Activated B cell treated with CpG ODN at 0.5 μM for 24 hours (primary cell): ENCODE results near the gene EXOSC7. TPM values are rescaled to one million over a fixed set of nuclear protein-coding genes. Genes with fewer than 3 reads are reported as not detected.

Source experiments
- ATAC-seq: fragments of 200-7000 bp; cut with Tn5 transposase; one replicate; pipeline ENCODE4 v1.10.0; 2021; ENCODE audit warnings: low read depth, mild to moderate bottlenecking, moderate library complexity
- CTCF ChIA-PET: fragments of 350-600 bp; sonication (Branson Sonifier 250); formaldehyde crosslinking; loops from one replicate; lab custom pipeline; 2021; ENCODE audit warnings: antibody characterized with exemption; lab: Charles Lee
- POLR2A ChIA-PET: fragments of 350-600 bp; sonication (Branson Sonifier 250); formaldehyde crosslinking; loops from one replicate; lab custom pipeline; 2021; ENCODE audit warnings: antibody characterized with exemption; lab: Charles Lee
- DNase-seq: peaks from one replicate; pipeline ENCODE4 v3.0.0; 2022
- H3K27ac Mint-ChIP-seq: one replicate; pipeline ENCODE4 v1.8.0; 2020; ENCODE audit warnings: mixed read lengths
- H3K27me3 Mint-ChIP-seq: one replicate; pipeline ENCODE4 v1.8.0; 2021; ENCODE audit warnings: mixed read lengths
- H3K36me3 Mint-ChIP-seq: one replicate; pipeline ENCODE4 v1.8.0; 2021; ENCODE audit warnings: low read depth, mixed read lengths
- H3K4me1 Mint-ChIP-seq: one replicate; pipeline ENCODE4 v1.8.0; 2021; ENCODE audit warnings: mixed read lengths
- H3K4me3 Mint-ChIP-seq: one replicate; pipeline ENCODE4 v1.8.0; 2020; ENCODE audit warnings: mild to moderate bottlenecking, mixed read lengths
- H3K9me3 Mint-ChIP-seq: one replicate; pipeline ENCODE4 v1.8.0; 2020; ENCODE audit warnings: mixed read lengths
- intact Hi-C: fragments of 100-400 bp; cut with micrococcal nuclease; formaldehyde crosslinking; loops from one replicate; pipeline ENCODE4 v1.15.1; 2024
- total RNA-seq: library from RNA; stranded (reverse); gene quantifications from 2 replicates; pipeline ENCODE4 v1.2.3, GENCODE V29; 2022
- TF ChIP-seq, protein P1 (sequence below): fragments of 200-600 bp; IDR thresholded peaks from one replicate; pipeline ENCODE4 v1.8.0; 2022; ENCODE audit warnings: antibody characterized with exemption, mild to moderate bottlenecking

Gene EXOSC7
- total RNA-seq, 1 donor from 2014 or later: 44.0 TPM

DNA sequence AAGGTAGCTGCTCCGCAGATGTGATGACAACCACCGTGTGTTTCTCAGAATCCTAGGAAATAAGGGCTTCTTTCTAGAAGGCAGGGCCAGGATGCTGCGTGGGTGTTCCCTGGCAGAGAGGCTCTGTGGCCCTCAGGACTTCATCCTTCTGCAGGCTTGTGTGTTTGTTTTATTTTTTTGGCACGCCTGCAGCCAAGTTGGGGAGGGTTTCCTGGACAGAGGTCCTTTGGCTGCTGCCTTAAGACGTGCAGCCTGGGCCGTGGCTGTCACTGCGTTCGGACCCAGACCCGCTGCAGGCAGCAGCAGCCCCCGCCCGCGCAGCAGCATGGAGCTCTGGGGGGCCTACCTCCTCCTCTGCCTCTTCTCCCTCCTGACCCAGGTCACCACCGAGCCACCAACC lies 50.0 kb downstream of the EXOSC7 start, which contains the start of gene CLEC3B:
Gene CLEC3B (plus strand): TSS at position 266 of the 400 bp plus-strand sequence. CDS start 60 bp downstream, at position 326.
- ChIA-PET CTCF (no interaction called here), POLR2A (no interaction called here)
- Mint-ChIP-seq H3K9me3 (no peaks in the 10 kb centered on the region), H3K4me3 (no peak within 1 kb of the TSS), H3K4me1 (no peaks in the 10 kb centered on the region), H3K27ac (no peak within 1 kb of the TSS), H3K27me3 (peaks cover 22% of the 10 kb centered on the region), H3K36me3 (no peaks in the 10 kb centered on the region)
- intact Hi-C loops: no loop called here
- TF ChIP-seq, protein P1, sequence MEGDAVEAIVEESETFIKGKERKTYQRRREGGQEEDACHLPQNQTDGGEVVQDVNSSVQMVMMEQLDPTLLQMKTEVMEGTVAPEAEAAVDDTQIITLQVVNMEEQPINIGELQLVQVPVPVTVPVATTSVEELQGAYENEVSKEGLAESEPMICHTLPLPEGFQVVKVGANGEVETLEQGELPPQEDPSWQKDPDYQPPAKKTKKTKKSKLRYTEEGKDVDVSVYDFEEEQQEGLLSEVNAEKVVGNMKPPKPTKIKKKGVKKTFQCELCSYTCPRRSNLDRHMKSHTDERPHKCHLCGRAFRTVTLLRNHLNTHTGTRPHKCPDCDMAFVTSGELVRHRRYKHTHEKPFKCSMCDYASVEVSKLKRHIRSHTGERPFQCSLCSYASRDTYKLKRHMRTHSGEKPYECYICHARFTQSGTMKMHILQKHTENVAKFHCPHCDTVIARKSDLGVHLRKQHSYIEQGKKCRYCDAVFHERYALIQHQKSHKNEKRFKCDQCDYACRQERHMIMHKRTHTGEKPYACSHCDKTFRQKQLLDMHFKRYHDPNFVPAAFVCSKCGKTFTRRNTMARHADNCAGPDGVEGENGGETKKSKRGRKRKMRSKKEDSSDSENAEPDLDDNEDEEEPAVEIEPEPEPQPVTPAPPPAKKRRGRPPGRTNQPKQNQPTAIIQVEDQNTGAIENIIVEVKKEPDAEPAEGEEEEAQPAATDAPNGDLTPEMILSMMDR: no peak
- DNase-seq (no peak), ATAC-seq (no peak)

DNA sequence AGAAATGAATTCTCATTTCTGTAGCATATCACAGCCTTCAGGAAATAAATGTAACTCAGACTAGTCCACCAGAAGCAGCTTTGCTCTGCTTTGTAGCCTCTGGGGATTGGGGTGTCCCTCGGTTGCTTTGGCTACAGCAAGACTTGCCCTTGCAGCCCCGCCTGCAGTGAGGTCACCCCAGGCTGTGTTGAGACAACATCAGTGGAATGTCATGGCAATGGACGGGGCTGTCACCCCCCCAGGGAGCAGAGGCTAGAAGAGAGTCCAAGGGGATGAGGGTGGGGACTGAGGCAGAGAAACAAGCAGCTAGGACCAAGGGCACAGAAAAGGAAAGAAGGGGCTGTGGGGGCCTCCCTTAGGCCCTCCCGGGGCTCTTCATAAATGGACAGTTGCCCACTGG lies 50.9 kb downstream of the EXOSC7 start:
- Mint-ChIP-seq H3K9me3 (no peaks in the 10 kb centered on the region), H3K4me3 (no peak overlapping the region), H3K36me3 (no peaks in the 10 kb centered on the region), H3K4me1 (no peaks in the 10 kb centered on the region), H3K27me3 (peaks cover 22% of the 10 kb centered on the region), H3K27ac (no peak overlapping the region)
- intact Hi-C loops: no loop called here
- POLR2A ChIA-PET: no interaction called here
- no peak for ATAC-seq
- DNase-seq: no peak
- CTCF ChIA-PET: no interaction called here
- TF ChIP-seq, protein P1: no peak

DNA sequence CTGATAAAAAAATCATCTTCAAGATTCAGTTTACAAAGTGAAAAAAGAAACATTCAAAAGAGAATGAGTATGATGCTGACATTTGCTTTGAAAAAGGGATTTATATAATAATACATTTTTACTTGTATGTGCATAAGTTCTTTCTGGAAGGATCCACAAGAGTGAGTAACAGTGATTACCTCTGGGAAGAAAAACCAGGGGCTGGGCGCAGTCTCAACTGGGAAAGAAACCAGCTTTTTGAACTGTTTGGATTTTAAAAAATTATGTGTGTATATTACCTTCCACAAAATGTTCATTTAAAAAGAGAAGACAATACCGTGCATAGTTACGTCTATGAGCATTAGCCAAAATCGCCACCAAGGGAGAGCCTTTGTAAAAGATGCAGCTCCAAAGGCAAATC lies 51.4 kb downstream of the EXOSC7 start:
- ChIA-PET CTCF (no interaction called here), POLR2A (no interaction called here)
- Mint-ChIP-seq H3K4me1 (no peaks in the 10 kb centered on the region), H3K27me3 (peaks cover 22% of the 10 kb centered on the region), H3K9me3 (no peaks in the 10 kb centered on the region), H3K27ac (no peak overlapping the region), H3K36me3 (no peaks in the 10 kb centered on the region), H3K4me3 (no peak overlapping the region)
- DNase-seq (no peak), ATAC-seq (no peak)
- TF ChIP-seq, protein P1: no peak
- intact Hi-C loops: no loop called here

DNA sequence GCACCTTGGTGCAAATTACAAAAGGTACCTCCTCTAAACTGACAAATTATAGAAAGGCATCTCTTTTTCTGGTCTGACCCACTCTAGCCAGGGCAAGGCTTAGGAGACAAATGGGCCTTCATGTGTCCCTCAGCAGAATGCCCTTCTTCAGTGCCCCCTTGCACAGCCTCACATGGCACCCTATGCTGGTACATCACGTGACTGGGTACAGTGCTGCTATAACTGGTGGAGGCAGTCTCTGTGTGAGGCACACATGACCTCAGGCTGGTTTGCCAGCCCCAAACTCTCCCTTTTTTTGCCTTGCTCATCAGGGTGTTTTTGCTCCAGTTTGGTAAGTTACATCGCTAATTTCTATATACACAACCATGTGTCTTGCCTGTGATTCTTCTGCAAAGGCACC lies 53.2 kb downstream of the EXOSC7 start:
- Mint-ChIP-seq H3K4me3 (no peak overlapping the region), H3K4me1 (no peaks in the 10 kb centered on the region), H3K27ac (no peak overlapping the region), H3K27me3 (peaks cover 22% of the 10 kb centered on the region), H3K9me3 (no peaks in the 10 kb centered on the region), H3K36me3 (no peaks in the 10 kb centered on the region)
- ChIA-PET CTCF (interaction anchor here (0.7 kb wide), 1 partner anchor 11 kb away, joined by 4 read pairs; no protein-coding TSS in a partner anchor), POLR2A (no interaction called here)
- ATAC-seq (no peak), DNase-seq (no peak)
- TF ChIP-seq, protein P1: no peak
- intact Hi-C loops: no loop called here

DNA sequence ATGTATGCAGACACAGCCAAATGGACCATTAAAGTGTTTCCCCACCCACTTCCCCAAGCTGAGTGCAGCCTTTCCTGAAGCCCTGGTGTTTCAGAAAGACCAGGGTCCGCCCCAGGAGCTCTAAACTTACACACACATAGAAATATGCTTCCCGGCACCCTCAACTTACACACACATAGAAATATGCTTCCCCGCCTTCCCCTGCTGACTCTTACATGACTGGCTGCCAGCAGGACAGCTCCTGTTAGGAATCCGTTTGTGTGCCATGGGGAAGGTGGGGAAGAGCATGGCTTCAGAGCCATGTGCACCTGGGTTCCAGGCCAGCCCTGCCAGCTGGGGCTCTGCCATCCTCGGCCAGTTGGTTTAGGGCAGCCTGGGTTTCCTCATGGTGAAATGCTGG lies 53.6 kb downstream of the EXOSC7 start:
- ChIA-PET POLR2A (no interaction called here), CTCF (interaction anchor here (0.7 kb wide), 1 partner anchor 10 kb away, joined by 4 read pairs; no protein-coding TSS in a partner anchor)
- Mint-ChIP-seq H3K4me1 (peaks cover 2% of the 10 kb centered on the region), H3K9me3 (no peaks in the 10 kb centered on the region), H3K27me3 (peaks cover 22% of the 10 kb centered on the region), H3K27ac (no peak overlapping the region), H3K36me3 (no peaks in the 10 kb centered on the region), H3K4me3 (no peak overlapping the region)
- TF ChIP-seq, protein P1: no peak
- ATAC-seq (no peak), DNase-seq (no peak)
- intact Hi-C loops: no loop called here
